Keratinocyte (primary cell): Measurements from ENCODE around the gene ZNF506.

Experiments used
- EZH2 ChIP-seq: IDR thresholded peaks from one replicate; pipeline ENCODE4 v1.6.1; 2012; ENCODE audit warnings: inconsistent platforms, mild to moderate bottlenecking, low read length, moderate library complexity
- TF ChIP-seq, protein P1 (sequence below), 3 experiments: IDR thresholded peaks in 1 of 3; conservative IDR thresholded peaks in 1 of 3; optimal IDR thresholded peaks in 1 of 3; 2 replicates in 2 of 3; 3 replicates in 1 of 3; pipeline versions ENCODE3 to v1.5.1; 2011; ENCODE audit warnings: low read length in 3 of 3, mild to moderate bottlenecking in 3 of 3, moderate library complexity in 2 of 3, control low read depth in 1 of 3, inconsistent platforms in 1 of 3; ENCODE audit not compliant: insufficient read depth in 2 of 3; ENCODE audit errors: extremely low read depth in 1 of 3

- TF ChIP-seq EZH2: no peak
- TF ChIP-seq, protein P1, sequence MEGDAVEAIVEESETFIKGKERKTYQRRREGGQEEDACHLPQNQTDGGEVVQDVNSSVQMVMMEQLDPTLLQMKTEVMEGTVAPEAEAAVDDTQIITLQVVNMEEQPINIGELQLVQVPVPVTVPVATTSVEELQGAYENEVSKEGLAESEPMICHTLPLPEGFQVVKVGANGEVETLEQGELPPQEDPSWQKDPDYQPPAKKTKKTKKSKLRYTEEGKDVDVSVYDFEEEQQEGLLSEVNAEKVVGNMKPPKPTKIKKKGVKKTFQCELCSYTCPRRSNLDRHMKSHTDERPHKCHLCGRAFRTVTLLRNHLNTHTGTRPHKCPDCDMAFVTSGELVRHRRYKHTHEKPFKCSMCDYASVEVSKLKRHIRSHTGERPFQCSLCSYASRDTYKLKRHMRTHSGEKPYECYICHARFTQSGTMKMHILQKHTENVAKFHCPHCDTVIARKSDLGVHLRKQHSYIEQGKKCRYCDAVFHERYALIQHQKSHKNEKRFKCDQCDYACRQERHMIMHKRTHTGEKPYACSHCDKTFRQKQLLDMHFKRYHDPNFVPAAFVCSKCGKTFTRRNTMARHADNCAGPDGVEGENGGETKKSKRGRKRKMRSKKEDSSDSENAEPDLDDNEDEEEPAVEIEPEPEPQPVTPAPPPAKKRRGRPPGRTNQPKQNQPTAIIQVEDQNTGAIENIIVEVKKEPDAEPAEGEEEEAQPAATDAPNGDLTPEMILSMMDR (optimal IDR thresholded peaks at IDR 0.05 in 1 of 3, IDR thresholded peaks at IDR 0.05 in 1 of 3, conservative IDR thresholded peaks at IDR 0.05 in 1 of 3; ENCODE audit: extremely low read depth in 1 of 3, insufficient read depth in 2 of 3, low read length in 3 of 3): no peak
These were observed 45.1 kb downstream of the ZNF506 start for GRCh38 chr19:19776206-19777008.
